GM12875 (cell line): ENCODE results near the gene ZC3H12C.

ENCODE experiments used
- H3K4me3 ChIP-seq: one replicate; pipeline ENCODE4 v1.5.1; 2011; ENCODE audit warnings: low read depth, low read length, control low read depth
- CTCF ChIP-seq: IDR thresholded peaks from 2 replicates; pipeline ENCODE4 v1.5.1; 2011; ENCODE audit warnings: low read depth, mild to moderate bottlenecking, control low read depth, inconsistent platforms, low read length, moderate library complexity, borderline replicate concordance; ENCODE audit not compliant: insufficient read depth

The ZC3H12C gene

GRCh38 chr11:110219006-110219785, 126.0 kb downstream of the ZC3H12C start:
- no peak for TF ChIP-seq CTCF

More at GRCh38 chr11:110219006-110219785, 126.0 kb downstream of the ZC3H12C start:
- no peak overlapping the region for H3K4me3 ChIP-seq
